Kidney tubule cell (primary cell): ENCODE results near the gene KRTAP1-1.
"Not testable (repeated sequence)": the region's sequence is repeated elsewhere in the genome, so short reads cannot be mapped to it uniquely, and the experiment has no call there.

Experiments used
- DNase-seq: peaks from one replicate; pipeline ENCODE4 v3.0.0-alpha.2; 2018; ENCODE audit warnings: low spot score

The KRTAP1-1 gene

DNA sequence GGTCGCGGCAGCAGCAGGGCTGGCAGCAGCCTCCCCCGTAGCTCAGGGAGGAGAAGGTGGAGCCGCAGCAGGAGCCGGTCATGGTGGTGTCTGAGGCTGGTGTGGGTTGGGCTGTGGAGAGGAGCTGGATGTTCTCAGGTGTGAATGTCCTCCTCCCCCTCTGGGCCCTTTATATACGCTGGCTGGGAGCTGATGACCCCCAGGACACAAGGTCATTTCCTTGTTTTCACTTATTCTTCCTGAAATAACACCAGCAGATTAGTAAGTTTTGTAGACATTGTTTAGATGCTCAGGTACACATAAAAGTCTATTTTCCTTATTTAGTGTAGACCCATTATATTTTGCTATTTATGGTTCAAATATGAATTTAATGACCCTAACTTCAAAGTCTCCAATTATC, 13.9 kb upstream of the KRTAP1-1 start, which contains the start of gene KRTAP2-2:
KRTAP2-2 (minus strand) TSS at position 101 of the 400 bp plus-strand sequence; CDS start at position 82, 19 bp downstream.
- DNase-seq, result not testable (repeated sequence)

DNA sequence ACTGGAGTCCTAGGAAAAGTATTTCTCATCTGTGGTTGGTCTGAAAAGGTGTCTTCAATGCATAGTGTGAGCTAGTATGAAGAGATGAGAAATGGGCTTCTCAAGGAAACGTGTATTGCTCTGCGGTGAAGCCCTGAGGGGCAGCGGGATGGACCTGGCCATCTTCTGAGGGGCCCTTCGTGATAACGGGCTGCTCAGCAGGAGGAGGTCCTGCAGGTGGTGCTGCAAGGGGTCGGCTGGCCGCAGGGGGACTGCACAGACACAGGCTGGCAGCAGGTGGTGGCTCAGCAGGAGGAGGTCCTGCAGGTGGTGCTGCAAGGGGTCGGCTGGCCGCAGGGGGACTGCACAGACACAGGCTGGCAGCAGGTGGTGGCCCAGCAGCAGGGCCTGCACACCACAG, 13.3 kb upstream of the KRTAP1-1 start:
- DNase-seq, result not testable (repeated sequence)

DNA sequence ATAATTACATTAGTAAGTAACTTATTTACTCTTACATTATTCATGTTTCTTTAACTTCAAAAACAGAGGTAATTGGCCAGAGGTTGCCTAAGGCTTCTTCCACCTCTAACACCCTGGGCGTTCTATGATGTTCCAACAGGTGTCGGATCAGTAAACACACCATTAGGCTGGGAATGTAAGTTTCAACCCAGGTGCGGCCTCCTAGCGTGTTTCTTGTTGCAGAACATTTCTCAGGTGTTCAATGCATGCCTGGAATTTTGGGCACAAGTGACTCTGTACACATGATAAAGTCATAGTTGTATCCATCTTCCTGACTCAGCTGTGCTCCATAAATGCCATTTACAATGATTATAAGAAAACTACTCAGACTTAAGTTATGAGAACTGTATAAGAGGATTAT, 12.8 kb upstream of the KRTAP1-1 start:
- peak; percentile 84 for DNase-seq

DNA sequence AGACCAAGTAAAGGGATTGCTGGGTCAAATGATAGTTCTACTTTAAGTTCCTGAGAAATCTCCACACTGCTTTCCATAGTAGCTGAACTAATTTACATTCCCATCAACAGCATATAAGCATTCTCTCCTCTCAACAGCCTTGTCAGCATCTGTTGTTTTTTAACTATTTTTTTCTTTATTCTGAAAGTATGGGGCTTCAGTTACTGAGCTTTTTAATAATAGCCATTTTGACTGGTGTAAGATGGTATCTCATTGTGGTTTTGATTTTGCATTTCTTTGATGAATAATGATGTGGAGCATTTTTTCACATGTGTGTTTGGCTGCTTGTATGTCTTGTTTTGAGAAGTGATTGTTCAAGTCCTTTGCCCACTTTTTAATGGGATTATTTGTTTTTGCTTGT, 11.3 kb upstream of the KRTAP1-1 start:
- no peak for DNase-seq

DNA sequence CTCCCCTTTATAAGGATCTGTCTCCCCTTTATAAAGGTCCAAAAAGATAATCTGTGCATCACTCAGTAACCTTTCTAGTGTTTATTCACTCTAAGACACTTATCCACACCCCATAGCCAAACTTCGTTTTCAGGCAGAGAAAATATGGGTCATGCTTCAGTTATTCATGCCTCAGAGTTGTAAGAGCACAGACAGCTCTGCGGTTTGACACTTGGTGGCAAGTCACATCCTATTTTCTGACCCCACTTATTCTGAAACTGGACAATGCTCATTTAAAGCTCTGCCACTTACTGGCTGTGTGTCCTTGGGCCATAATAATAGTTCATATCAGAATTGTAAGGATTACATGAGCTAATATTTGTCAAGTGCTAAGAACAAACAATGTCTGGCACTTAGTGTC, 7.9 kb upstream of the KRTAP1-1 start:
- peak; percentile 81 for DNase-seq

DNA sequence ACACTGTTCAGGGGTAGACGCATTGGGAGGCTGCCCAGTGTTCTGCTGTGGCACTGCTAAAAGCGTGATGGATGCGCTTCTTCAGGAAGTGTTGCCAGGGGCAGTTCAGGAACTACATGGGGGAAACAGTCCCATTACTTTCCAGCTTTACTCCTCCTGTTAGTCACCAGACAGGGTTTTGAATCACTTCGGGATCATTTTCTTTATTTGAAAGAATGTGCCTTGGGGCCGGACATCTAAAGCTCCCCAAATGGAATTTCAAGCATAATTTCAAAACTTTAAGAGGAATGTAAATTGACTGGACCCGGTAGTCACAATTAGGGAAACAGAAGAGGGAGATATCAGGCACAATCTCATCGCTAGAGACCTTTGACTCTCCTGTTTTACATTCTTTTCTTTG, 7.2 kb upstream of the KRTAP1-1 start:
- DNase-seq, result peak; percentile 64

DNA sequence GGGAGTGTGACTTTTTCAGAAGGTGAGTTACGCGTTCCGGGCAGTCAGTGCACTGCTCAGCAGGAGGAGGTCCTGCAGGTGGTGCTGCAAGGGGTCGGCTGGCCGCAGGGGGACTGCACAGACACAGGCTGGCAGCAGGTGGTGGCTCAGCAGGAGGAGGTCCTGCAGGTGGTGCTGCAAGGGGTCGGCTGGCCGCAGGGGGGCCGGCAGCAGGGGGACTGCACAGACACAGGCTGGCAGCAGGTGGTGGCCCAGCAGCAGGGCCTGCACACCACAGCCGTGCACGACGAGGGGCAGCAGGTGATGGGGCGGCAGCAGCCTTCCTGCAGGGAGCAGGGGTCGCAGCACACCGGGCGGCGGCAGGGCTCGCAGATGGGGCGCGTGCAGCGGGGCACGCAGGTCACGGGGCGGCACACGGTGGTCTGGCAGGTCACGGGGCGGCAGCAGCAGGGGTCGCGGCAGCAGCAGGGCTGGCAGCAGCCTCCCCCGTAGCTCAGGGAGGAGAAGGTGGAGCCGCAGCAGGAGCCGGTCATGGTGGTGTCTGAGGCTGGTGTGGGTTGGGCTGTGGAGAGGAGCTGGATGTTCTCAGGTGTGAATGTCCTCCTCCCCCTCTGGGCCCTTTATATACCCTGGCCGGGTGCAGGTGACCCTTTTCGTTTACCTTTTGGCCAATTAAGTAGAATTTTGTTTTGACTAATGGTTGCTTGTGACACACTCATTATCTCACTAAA, 5.7 kb upstream of the KRTAP1-1 start, which contains the start of gene KRTAP2-1:
KRTAP2-1 (minus strand) TSS at position 582 of the 731 bp plus-strand sequence; CDS start at position 533, 49 bp downstream.
- DNase-seq, result not testable (repeated sequence)

DNA sequence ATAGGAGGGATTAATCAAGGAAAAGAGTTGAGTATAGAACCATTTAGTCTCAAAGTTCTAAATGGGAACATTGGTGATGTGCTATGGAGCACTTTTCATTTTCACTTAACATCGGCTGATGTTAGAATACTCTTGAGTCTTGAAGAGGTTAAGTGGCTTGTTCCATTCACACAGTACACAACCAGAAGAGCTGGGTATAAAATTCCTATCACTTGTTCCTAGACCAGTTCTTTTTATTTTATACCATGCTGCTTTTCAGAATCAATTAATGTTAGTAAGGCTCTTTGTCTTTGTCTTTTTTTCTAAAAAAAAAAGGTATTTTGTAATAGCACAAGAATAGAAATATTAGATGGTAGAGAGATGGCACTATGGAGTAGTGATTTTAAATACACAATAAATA, 1.7 kb upstream of the KRTAP1-1 start:
- DNase-seq, result no peak

DNA sequence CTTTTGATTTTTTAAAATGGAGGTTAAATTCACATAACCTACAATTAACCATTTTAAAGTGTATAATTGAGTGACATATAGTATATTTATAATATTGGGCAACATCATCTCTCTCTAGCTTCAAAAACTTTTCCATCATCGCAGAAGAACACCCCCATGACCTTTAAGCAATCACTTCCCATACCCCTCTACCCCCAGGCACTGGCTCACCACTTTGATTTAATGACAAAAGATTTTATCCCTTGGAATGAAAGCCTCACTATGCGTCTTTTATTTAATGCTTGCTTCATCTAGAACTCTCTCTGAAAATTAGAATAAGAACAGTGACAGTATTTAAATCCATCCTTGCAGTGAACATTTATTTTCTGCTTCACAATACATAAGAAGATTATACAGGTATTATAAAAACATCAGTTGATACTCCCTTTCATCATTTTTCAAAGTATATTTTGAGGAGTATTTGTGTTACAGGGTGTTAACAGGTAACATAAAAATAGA, 3.3 kb downstream of the KRTAP1-1 start:
- DNase-seq, result no peak

DNA sequence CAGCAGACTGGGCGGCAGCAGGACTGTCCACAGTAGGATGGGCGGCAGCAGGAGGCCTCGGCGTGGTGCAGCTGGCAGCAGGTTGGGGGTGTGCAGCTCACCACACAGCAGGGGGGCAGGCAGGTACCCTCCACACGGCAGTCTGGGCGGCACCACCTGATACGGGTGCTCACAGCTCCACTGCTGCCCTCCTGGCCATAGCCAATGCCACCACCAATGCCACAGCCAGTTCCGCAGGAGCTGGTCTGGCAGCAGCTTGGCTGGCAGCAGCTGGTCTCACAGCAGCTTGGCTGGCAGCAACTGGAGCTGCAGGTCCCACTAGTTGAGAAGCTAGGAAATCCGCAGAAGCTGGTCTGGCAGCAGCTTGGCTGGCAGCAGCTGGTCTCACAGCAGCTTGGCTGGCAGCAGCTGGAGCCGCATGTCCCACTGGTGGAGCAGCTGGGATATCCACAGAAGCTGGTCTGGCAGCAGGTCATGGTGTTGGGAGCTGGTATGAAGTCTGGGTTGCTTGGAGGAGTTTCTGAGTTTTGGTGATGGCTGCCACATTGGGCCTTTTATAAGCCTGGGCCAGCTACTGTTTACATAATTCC, 6.8 kb downstream of the KRTAP1-1 start, which contains the start of gene KRTAP1-3:
KRTAP1-3 (minus strand) TSS at position 529 of the 590 bp plus-strand sequence; CDS start at position 476, 53 bp downstream.
- DNase-seq, result not testable (repeated sequence)

DNA sequence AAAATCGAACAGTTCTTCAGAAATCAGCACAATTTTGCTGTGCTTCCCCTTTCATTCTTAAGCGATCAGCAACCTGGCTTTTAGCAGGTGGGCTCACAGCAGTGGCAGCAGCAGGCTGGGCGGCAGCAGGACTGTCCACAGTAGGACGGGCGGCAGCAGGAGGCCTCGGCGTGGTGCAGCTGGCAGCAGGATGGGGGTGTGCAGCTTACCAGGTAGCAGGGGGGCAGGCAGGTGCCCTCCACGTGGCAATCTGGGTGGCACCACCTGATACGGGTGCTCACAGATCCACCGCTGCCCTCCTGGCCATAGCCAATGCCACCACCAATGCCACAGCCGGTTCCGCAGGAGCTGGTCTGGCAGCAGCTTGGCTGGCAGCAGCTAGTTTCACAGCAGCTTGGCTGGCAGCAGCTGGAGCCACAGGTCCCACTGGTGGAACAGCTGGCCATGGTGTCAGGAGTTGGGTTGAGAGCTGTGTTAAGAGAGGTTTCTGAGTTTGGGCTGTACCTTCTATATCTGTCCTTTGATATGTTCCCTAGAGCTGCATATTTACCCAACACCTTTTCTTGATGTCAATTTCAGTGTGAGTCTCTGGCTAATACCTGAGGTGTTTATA, 11.5 kb downstream of the KRTAP1-1 start, which contains the start of gene KRTAP1-4:
KRTAP1-4 (minus strand) TSS at position 563 of the 613 bp plus-strand sequence; CDS start at position 446, 117 bp downstream.
- no peak for DNase-seq

DNA sequence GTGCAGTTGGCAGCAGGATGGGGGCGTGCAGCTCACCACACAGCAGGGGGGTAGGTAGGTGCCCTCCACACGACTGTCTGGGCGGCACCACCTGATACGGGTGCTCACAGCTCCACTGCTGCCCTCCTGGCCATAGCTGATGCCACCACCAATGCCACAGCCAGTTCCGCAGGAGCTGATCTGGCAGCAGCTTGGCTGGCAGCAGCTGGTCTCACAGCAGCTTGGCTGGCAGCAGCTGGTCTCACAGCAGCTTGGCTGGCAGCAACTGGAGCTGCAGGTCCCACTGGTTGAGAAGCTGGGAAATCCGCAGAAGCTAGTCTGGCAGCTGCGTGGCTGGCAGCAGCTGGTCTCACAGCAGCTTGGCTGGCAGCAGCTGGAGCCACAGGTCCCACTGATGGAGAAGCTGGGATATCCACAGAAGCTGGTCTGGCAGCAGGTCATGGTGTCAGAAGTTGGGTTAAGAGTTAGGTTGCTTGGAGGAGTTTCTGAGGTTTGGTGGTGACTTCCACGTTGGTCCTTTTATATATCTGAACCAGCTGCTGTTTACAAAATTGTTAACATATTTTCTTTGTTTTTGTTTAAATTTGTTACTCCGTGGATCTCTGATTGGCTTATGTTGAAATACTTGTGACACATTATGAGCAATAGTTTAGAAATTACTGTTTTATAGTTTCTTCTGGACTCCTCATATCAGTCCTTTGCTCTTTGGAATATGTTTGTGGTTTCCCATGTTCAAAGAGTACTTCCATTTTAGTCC, 14.4 kb downstream of the KRTAP1-1 start, which contains the start of gene KRTAP1-5:
KRTAP1-5 (minus strand) TSS at position 494 of the 757 bp plus-strand sequence; CDS start at position 441, 53 bp downstream.
- no peak for DNase-seq

DNA sequence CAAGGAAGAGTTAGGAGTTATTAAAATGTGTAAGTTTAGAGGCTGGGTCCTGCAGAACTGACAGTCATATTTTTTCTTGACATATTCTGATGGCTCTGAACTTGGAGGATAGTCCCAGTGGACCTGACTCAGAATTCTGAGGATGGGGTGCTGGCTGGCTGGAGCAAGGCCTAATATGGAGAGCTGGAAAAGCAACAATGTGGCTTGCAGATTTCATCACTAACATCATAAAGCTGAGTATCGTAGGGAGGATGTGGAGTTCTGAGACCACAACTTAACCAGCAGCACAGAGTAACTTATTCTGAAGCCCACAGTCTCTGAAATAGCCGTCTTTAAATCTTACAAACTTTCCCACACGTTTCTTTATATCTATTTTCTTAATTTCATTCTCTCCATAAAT, 16.6 kb downstream of the KRTAP1-1 start:
- no peak for DNase-seq

DNA sequence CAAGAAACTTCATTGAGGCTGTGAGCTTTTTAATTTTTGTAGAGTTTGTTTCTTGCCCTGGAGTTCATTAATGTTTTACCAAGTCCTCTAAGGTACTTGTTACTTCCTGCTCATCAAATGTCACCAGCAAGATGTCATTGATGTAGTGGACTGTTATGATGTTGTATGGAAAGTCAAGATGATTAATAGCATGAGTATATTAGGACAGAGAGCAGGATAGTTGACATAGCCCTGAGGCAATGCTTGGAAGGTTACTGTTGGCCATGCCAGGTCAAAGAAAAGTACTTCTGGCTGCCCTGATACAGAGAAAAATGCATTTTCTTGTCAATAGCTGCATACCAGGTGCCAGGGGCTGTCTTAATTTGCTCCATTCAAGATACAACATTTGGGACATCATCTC, 20.9 kb downstream of the KRTAP1-1 start:
- peak; percentile 72 for DNase-seq

DNA sequence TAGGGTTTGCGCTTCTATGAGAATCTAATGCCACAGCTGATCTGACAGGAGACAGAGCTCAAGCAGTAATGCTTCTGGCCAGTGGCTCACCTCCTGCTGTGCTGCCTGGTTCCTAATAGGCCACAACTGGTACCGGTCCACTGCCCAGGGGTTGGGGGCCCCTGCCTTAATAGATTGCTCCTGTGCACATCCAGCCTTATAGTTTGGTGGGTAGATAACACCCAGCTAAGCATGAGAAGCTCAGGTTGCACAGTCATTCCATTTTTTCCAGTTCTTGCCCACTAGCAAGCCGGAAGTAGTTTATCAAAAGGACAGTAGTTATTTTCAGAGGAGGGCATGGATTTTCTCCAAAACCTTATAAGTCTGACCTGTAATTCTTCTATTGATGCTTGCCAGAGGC, 21.8 kb downstream of the KRTAP1-1 start:
- DNase-seq, result no peak

DNA sequence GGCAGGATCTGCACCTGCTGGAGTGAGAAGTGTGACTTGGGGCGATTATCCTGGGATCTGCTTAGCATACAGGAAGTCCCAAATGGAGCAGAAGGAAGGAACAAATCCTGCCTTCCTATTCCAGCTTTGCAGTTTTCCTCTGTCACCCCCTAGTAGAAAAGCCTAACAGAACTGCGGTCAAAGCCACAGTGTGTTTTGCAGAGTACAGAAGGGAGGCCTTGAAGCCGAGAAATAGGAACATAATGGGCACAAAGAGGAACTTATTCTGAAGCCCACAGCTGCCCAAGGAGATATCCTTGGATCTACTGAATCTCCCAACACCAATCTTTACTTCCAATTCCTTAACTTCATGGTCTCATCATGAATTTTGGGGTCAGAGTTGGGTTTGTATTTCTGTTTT, 22.7 kb downstream of the KRTAP1-1 start:
- DNase-seq, result no peak

DNA sequence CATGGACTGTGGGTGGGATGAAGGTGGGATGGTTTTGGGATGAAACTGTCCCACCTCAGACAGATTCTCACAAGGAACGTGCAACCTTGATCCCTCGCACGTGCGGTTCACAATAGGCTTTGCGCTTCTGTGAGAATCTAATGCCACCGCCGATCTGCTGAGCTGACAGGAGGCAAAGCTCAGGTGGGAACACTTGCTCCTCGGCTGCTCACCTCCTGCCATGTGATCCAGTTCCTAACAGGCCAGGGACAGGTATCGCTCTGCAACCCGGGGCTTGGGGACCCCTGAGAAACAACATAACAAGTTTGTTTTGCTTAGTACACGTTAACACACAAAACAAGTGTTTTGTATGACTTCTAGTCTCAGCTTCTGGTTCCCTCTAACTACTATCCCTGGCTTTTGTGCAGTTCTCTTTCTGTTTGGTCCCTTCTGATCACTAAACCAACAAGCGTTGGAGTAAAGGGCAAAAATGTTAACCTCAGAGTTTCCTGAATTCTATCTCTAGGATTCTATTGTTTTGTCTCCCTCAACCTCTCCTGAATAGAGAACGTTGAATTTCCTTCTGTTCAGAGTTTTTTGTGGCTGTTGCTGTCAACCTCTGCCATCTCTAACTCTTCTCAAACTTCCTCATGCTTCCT, 24.6 kb downstream of the KRTAP1-1 start:
- no peak for DNase-seq

DNA sequence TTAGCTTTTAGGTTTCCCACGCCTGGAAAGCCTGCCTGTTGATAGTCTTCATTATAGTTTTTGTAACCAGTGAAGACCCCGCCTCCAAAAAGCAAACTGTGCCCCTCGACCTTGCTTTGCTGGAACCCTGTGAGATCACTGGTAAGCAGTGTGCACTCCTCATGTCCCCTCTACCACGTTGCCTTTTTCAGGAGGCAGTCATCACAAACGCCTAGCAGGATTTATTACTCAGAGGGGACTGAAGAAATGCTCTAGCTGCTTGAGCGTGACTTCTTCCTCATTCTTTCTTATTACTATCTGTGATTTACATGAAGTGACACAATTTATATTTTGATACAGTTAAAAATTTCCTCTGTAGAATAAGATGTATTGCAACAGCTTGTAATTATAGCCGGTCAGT, 25.8 kb downstream of the KRTAP1-1 start:
- peak; percentile 80 for DNase-seq

DNA sequence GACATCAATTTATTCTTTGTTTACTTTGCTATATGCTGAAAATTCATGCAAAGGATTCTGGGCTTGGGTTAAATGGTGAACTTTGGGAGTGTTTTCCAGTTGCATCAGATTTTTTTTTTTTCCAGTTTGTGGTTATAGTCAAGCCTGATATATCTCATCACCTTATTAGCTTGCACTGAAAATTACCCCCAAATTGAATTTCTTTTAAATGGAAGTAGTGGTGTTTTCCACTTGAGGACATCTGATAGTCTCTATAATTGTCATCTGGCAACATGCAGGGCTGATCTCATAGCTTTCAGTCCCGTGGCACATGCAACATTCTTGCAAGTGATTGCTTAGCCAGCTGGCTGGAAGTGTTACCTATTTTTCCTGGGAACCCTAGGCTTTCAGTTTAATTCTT, 27.6 kb downstream of the KRTAP1-1 start:
- peak; percentile 8 for DNase-seq

DNA sequence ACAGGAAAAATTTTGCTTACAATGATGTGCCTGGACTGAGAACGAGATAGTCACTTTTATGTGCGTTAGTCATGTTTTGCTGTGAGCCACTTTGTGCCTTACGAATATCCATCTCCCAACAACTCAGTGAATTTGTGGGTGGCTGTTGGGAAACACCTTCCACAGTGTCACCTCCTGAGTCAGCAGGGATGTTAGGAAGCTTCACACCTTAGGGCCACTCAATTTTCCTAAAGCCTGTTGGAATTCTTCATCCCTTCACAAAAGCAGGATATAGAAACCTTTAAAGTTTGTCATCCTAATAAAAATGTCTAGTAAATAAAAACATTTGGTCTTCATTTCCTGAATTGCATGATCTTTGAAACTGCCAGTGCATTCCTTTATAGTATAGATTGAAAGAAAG, 28.1 kb downstream of the KRTAP1-1 start:
- peak; percentile 31 for DNase-seq
